ENCODE data around the gene ZNF487. TPM values are rescaled to one million over a fixed set of nuclear protein-coding genes. Genes with fewer than 3 reads are reported as not detected.

ZNF487 gene
- 1.7 and 12.7 TPM in 2 replicates for total RNA-seq

DNA sequence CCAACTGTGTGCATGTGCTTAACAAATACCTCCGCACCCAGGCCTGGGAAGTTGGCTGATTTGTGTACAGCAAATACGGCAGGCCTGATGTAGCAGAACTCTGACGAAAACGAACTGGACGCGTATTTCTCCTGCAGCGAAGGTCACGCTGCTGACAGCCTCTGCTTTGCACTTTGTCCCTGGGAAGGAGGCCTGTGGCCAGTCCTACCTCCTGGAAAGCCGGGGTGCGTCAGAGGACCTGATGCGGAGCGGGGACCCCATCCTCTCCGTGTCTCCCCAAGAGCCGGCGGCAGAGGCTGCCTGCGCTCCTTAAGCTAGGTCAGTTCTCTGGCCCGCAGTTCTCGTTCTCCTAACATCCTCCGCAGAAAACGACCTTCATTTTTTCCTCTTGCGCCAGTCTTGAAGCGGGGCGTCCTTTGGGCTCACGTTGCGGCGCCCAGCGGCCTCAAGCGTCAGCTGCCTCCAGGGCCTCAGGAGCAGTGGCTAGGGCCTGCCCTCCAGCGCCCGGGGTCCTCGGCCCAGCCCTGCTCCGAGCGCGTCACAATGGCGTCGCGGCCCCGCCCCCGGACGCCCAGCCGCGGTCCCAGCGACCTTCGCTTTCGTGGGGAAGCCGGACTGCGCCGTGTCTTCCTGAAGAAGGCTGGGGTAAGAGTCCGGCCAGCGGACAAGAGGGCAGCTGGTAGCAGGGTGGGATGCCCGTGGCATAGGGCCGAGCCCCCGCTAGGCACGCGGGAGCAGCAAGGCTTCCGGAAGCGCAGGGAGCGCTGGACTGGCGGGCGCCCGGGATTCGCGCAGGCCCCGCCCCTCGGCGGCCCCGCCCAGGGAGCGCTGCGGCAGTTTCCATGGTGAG is at the start of gene ZNF487:
Gene ZNF487 (plus strand): TSS at position 821 of the 850 bp plus-strand sequence. CDS start 38,703 bp downstream, outside the sequence.

DNA sequence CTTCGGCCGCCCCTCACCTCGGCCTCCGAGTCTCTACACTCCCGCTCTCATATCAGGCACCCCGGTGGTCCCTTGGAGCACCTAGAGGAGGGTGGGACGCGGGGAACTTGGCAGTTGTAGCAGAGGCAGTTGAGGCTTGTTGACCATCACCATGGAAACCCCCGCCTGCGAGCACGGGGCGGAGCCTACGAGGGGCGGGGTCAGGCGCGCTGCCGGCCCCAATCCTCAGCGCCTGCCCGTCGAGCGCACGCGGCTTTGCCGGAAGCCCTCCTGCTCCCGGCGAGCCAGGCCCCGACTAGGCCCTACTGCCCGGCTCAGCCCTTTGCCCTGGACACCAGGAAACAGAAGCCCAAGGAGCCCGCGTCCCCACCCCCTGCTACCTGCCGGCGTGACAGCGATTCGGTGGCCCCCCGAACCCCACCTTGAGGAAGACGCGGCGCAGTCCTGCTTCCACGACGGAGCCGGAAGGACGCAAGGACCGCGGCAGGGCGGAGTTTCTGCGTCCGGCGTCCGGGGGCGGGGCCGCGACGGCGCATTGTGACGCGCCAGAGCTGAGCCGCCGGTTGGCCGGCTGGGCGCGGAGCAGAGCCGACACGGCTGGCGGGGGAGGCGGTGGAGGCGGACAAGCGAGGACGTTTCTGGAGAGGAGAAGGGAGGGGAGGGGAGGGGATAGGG is 28.1 kb upstream of the ZNF487 start, which contains the start of gene HNRNPF:
Gene HNRNPF (minus strand): TSS at position 477 of the 675 bp plus-strand sequence. CDS start 21,302 bp downstream, outside the sequence.

Other genes starting within 250 kb of the ZNF487 start
- gene RASGEF1A, start 170.0 kb upstream of the ZNF487 start, total RNA-seq = 1.4 and 4.4 TPM in 2 replicates
- gene FXYD4, start 65.5 kb upstream of the ZNF487 start, total RNA-seq = not detected in 2 replicates
- 199 and 209 TPM in 2 replicates for gene HNRNPF, start 27.9 kb upstream of the ZNF487 start, total RNA-seq
- gene ZNF239, start 137.5 kb downstream of the ZNF487 start, total RNA-seq = 1.4 and 3.6 TPM in 2 replicates
- 1.3 and 3.1 TPM in 2 replicates for gene ZNF485, start 169.3 kb downstream of the ZNF487 start, total RNA-seq
- gene ZNF32, start 211.8 kb downstream of the ZNF487 start, total RNA-seq = 24.6 and 40.4 TPM in 2 replicates

All from epithelial cell of alveolus of lung (primary cell).